Activated T-helper 1 cell treated with anti-CD3 and anti-CD28 coated beads, Interleukin-12 subunit alpha, Interleukin-12 subunit beta, Interleukin-2, Interleukin-4 antibody, amounts not matched to agents 30 ng/mL and 10 ng/mL and 1 ng/mL, durations not matched to agents 14 hours and 24 hours and 36 hours (primary cell): ENCODE data around the gene PRKACB. TPM values are rescaled to one million over a fixed set of nuclear protein-coding genes. Genes with fewer than 3 reads are reported as not detected.

Source experiments
- DNase-seq: peaks from one replicate; pipeline ENCODE4 v3.0.0; 2021; ENCODE audit warnings: low spot score
- H3K27ac Mint-ChIP-seq: one replicate; pipeline ENCODE4 v1.8.0; 2021; ENCODE audit warnings: mild to moderate bottlenecking, mixed read lengths
- H3K27me3 Mint-ChIP-seq: one replicate; pipeline ENCODE4 v1.8.0; 2022; ENCODE audit warnings: mild to moderate bottlenecking, moderate library complexity, mixed read lengths; ENCODE audit not compliant: insufficient read depth
- H3K36me3 Mint-ChIP-seq: one replicate; pipeline ENCODE4 v1.8.0; 2021; ENCODE audit warnings: low read depth, mixed read lengths
- H3K4me1 Mint-ChIP-seq: one replicate; pipeline ENCODE4 v1.8.0; 2021; ENCODE audit warnings: low read depth, mixed read lengths
- H3K4me3 Mint-ChIP-seq: one replicate; pipeline ENCODE4 v1.8.0; 2021; ENCODE audit warnings: mild to moderate bottlenecking, moderate library complexity, mixed read lengths
- H3K9me3 Mint-ChIP-seq: one replicate; pipeline ENCODE4 v1.8.0; 2021; ENCODE audit warnings: mixed read lengths
- intact Hi-C: fragments of 100-400 bp; cut with micrococcal nuclease; formaldehyde crosslinking; loops from one replicate; pipeline ENCODE4 v1.15.1; 2024
- total RNA-seq: library from RNA; stranded (reverse); gene quantifications from 2 replicates; pipeline ENCODE4 v1.2.3, GENCODE V29; 2022

Gene PRKACB
- total RNA-seq, 1 donor from 2014 or later, result 20.8 TPM

- no peak overlapping the region for H3K4me3 Mint-ChIP-seq
- H3K36me3 Mint-ChIP-seq, result no peaks in the 10 kb centered on the region
- H3K4me1 Mint-ChIP-seq, result peaks cover 6% of the 10 kb centered on the region
- H3K27ac Mint-ChIP-seq, result no peak overlapping the region
- no peak for DNase-seq
- intact Hi-C loops, result no loop called here
- peaks cover 7% of the 10 kb centered on the region for H3K27me3 Mint-ChIP-seq
- H3K9me3 Mint-ChIP-seq, result no peaks in the 10 kb centered on the region
Observed at GRCh38 chr1:84246213-84246612, 102.1 kb downstream of the PRKACB start.

- peaks cover 6% of the 10 kb centered on the region for H3K4me1 Mint-ChIP-seq
- intact Hi-C loops, result no loop called here
- H3K4me3 Mint-ChIP-seq, result no peak overlapping the region
- H3K36me3 Mint-ChIP-seq, result no peaks in the 10 kb centered on the region
- DNase-seq, result no peak
- H3K27me3 Mint-ChIP-seq, result peaks cover 7% of the 10 kb centered on the region
- H3K27ac Mint-ChIP-seq, result no peak overlapping the region
- H3K9me3 Mint-ChIP-seq, result no peaks in the 10 kb centered on the region
Observed at GRCh38 chr1:84247425-84248220, 103.6 kb downstream of the PRKACB start.

- no peaks in the 10 kb centered on the region for H3K9me3 Mint-ChIP-seq
- peaks cover 6% of the 10 kb centered on the region for H3K4me1 Mint-ChIP-seq
- no peak overlapping the region for H3K27ac Mint-ChIP-seq
- intact Hi-C loops, result no loop called here
- H3K27me3 Mint-ChIP-seq, result peaks cover 7% of the 10 kb centered on the region
- no peaks in the 10 kb centered on the region for H3K36me3 Mint-ChIP-seq
- DNase-seq, result no peak
- H3K4me3 Mint-ChIP-seq, result no peak overlapping the region
Observed at GRCh38 chr1:84250668-84251067, 106.6 kb downstream of the PRKACB start.

- intact Hi-C loops, result no loop called here
- Mint-ChIP-seq H3K36me3 (no peaks in the 10 kb centered on the region), H3K27ac (no peak overlapping the region)
Observed at GRCh38 chr1:84253036-84253435, 109.0 kb downstream of the PRKACB start.

GRCh38 chr1:84253891-84254290 lies 109.8 kb downstream of the PRKACB start:
- no peaks in the 10 kb centered on the region for H3K9me3 Mint-ChIP-seq
- peaks cover 5% of the 10 kb centered on the region for H3K27me3 Mint-ChIP-seq
- no peaks in the 10 kb centered on the region for H3K36me3 Mint-ChIP-seq
- H3K27ac Mint-ChIP-seq, result no peak overlapping the region
- H3K4me1 Mint-ChIP-seq, result no peaks in the 10 kb centered on the region
- no peak for DNase-seq
- no peak overlapping the region for H3K4me3 Mint-ChIP-seq
- intact Hi-C loops, result no loop called here

More at GRCh38 chr1:84253036-84253435, 109.0 kb downstream of the PRKACB start:
- H3K9me3 Mint-ChIP-seq, result no peaks in the 10 kb centered on the region
- no peak for DNase-seq
- peaks cover 5% of the 10 kb centered on the region for H3K27me3 Mint-ChIP-seq
- H3K4me3 Mint-ChIP-seq, result no peak overlapping the region
- no peaks in the 10 kb centered on the region for H3K4me1 Mint-ChIP-seq

GRCh38 chr1:84254703-84255238 lies 110.7 kb downstream of the PRKACB start:
- no peaks in the 10 kb centered on the region for H3K9me3 Mint-ChIP-seq
- no peak overlapping the region for H3K4me3 Mint-ChIP-seq
- no peaks in the 10 kb centered on the region for H3K4me1 Mint-ChIP-seq
- H3K36me3 Mint-ChIP-seq, result no peaks in the 10 kb centered on the region
- intact Hi-C loops, result no loop called here
- peaks cover under 1% of the 10 kb centered on the region for H3K27me3 Mint-ChIP-seq
- DNase-seq, result no peak
- H3K27ac Mint-ChIP-seq, result no peak overlapping the region

DNA sequence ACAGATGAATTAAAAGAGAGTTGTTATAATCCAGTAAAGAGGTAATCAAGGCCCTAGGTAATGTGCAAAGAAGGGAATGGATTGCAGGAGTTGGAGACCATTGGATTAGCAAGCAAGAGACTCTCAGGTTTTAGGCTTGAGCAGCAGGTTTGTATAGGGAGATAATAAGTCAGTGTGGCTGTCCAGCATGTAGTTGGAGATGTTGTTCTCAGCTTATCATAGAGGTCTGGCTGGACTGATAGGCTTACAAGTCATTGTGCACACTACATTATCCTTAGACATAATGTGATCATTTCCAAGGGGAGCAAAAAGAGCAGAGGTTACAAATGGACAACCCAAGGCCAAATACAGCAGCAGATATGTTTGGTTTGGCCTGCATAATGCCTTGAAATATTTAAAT lies 111.5 kb downstream of the PRKACB start:
- Mint-ChIP-seq H3K27ac (no peak overlapping the region), H3K36me3 (no peaks in the 10 kb centered on the region)

DNA sequence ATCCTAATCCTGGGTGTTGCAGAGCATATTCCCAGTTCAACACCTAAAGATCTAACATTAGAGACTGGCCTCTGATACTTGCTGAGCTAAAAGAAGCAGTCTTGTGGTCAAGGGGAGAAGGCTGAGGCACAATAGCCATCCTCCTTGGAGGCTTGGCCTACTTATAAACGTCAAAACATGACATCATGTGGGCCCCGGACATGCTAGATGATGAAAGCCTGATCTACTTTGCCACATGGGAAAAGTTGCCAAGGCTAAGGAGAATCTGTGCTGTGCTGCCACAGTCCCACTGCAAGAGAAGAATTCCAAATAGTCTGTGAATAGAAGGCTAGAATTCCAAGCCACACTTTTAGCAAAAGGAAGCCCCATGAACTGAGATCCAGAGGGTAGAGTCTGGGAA lies 113.5 kb downstream of the PRKACB start:
- H3K27me3 Mint-ChIP-seq, result no peaks in the 10 kb centered on the region
- no peaks in the 10 kb centered on the region for H3K4me1 Mint-ChIP-seq
- H3K4me3 Mint-ChIP-seq, result no peak overlapping the region
- intact Hi-C loops, result no loop called here
- H3K27ac Mint-ChIP-seq, result no peak overlapping the region
- no peaks in the 10 kb centered on the region for H3K36me3 Mint-ChIP-seq
- H3K9me3 Mint-ChIP-seq, result no peaks in the 10 kb centered on the region
- DNase-seq, result no peak

More for the DNA sequence above, 111.5 kb downstream of the PRKACB start:
- H3K27me3 Mint-ChIP-seq, result no peaks in the 10 kb centered on the region
- no peaks in the 10 kb centered on the region for H3K9me3 Mint-ChIP-seq
- no peak overlapping the region for H3K4me3 Mint-ChIP-seq
- intact Hi-C loops, result no loop called here
- no peak for DNase-seq
- no peaks in the 10 kb centered on the region for H3K4me1 Mint-ChIP-seq

- no peaks in the 10 kb centered on the region for H3K4me1 Mint-ChIP-seq
- no peak overlapping the region for H3K27ac Mint-ChIP-seq
- no peaks in the 10 kb centered on the region for H3K9me3 Mint-ChIP-seq
- no peaks in the 10 kb centered on the region for H3K36me3 Mint-ChIP-seq
- H3K4me3 Mint-ChIP-seq, result no peak overlapping the region
- intact Hi-C loops, result no loop called here
- no peaks in the 10 kb centered on the region for H3K27me3 Mint-ChIP-seq
- DNase-seq, result no peak
Observed at GRCh38 chr1:84259376-84259775, 115.3 kb downstream of the PRKACB start.

- intact Hi-C loops, result no loop called here
- H3K36me3 Mint-ChIP-seq, result no peaks in the 10 kb centered on the region
- no peaks in the 10 kb centered on the region for H3K27me3 Mint-ChIP-seq
- DNase-seq, result no peak
- H3K4me3 Mint-ChIP-seq, result no peak overlapping the region
- H3K27ac Mint-ChIP-seq, result no peak overlapping the region
- H3K9me3 Mint-ChIP-seq, result no peaks in the 10 kb centered on the region
- no peaks in the 10 kb centered on the region for H3K4me1 Mint-ChIP-seq
Observed at GRCh38 chr1:84259989-84260388, 115.9 kb downstream of the PRKACB start.

DNA sequence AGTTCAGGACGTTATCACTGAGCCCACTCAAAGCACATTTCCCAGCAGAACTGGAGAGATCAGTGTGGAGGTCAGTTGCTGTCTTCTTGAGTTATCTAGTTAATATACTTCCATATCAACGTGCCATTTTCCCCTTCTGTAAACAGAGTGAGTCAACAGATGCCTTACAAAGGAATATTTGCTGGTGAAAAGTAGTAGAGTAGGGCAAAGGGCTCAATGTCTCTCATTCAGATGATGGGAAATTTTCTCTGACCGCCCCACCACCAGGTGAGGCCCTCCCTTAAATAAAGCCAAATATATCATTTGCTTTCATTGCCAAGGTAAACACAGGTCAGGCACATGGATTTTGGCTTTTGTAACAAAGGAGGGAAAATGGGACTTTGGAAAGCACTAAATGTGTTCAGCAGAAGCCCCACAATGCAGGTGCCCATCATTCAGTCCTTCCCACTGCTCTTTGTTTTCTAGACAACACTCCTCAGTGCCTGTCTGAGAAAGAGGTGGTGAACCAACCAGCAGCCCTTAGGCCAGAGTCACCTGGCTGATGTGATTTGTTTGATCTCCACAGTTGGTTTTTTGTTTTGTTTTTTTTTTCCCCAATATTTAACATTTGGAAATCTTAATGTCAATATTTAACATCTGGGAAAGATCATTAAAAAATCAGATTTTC lies 116.9 kb downstream of the PRKACB start:
- H3K27me3 Mint-ChIP-seq, result no peaks in the 10 kb centered on the region
- no peak overlapping the region for H3K27ac Mint-ChIP-seq
- H3K36me3 Mint-ChIP-seq, result no peaks in the 10 kb centered on the region
- no peaks in the 10 kb centered on the region for H3K4me1 Mint-ChIP-seq
- no peak overlapping the region for H3K4me3 Mint-ChIP-seq
- no peak for DNase-seq
- no peaks in the 10 kb centered on the region for H3K9me3 Mint-ChIP-seq
- intact Hi-C loops, result no loop called here

- intact Hi-C loops, result no loop called here
- H3K9me3 Mint-ChIP-seq, result no peaks in the 10 kb centered on the region
- DNase-seq, result no peak
- no peaks in the 10 kb centered on the region for H3K36me3 Mint-ChIP-seq
- no peak overlapping the region for H3K27ac Mint-ChIP-seq
- no peak overlapping the region for H3K4me3 Mint-ChIP-seq
- H3K4me1 Mint-ChIP-seq, result no peaks in the 10 kb centered on the region
- no peaks in the 10 kb centered on the region for H3K27me3 Mint-ChIP-seq
Observed at GRCh38 chr1:84264961-84265360, 120.9 kb downstream of the PRKACB start.

DNA sequence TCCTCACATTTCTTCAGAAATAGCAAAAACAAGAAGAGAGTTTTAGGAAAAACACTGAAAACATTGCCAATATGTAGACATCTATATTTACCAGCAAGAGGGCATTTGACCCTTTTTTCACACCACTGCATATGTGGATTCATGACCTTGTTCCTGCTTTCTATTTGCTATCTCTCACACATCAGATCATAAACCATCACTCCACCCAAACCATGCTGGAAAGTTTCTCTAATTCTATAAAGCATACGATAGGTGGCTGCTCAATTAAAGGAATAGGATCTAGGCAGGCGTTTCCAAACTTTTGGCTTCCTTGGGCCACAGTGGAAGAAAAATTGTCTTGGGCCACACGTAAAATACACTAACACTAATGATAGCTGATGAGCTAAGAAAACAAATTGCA lies 121.8 kb downstream of the PRKACB start:
- no peaks in the 10 kb centered on the region for H3K9me3 Mint-ChIP-seq
- no peak overlapping the region for H3K27ac Mint-ChIP-seq
- no peaks in the 10 kb centered on the region for H3K36me3 Mint-ChIP-seq
- intact Hi-C loops, result no loop called here
- H3K4me3 Mint-ChIP-seq, result no peak overlapping the region
- DNase-seq, result no peak
- no peaks in the 10 kb centered on the region for H3K27me3 Mint-ChIP-seq
- peaks cover under 1% of the 10 kb centered on the region for H3K4me1 Mint-ChIP-seq
